KOPT-K1 (cell line): ENCODE data around the gene MAMLD1.

Experiments
- H3K27ac ChIP-seq: fragments of 200-600 bp; sonication (generic); 2 replicates; pipeline ENCODE4 v1.5.1; 2016; ENCODE audit warnings: antibody characterized with exemption, mild to moderate bottlenecking, low read depth, low read length; ENCODE audit not compliant: poor library complexity, severe bottlenecking
- H3K36me3 ChIP-seq: fragments of 200-600 bp; sonication (generic); 2 replicates; pipeline ENCODE4 v1.5.1; 2017; ENCODE audit warnings: antibody characterized with exemption, mild to moderate bottlenecking, low read length, moderate library complexity; ENCODE audit not compliant: insufficient read depth
- H3K9me3 ChIP-seq: fragments of 200-600 bp; sonication (generic); 2 replicates; pipeline ENCODE4 v1.5.1; 2017; ENCODE audit warnings: antibody characterized with exemption, low read length, mild to moderate bottlenecking; ENCODE audit not compliant: insufficient read depth, poor library complexity, severe bottlenecking

Gene MAMLD1

DNA sequence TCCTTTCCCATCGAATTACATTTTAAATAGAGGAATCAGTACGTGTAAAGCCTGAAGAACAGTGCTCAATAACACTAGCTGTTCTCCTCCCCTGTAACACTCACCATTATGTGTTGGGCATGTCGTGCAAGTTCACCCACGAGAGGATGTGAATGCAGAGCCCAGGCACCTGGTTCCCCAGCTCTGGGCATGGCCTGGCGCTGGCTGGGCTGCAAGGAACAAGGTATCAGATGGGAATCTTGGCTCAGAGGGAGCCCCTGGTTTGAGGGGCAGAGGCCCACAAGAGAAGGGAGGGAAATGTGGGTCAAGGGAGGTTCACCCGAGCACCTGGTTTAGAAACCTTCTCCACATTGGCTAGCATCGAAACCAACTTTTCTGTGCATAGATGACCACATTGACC, 163.6 kb downstream of the MAMLD1 start:
- Histone ChIP-seq H3K36me3 (no peaks in the 10 kb centered on the region), H3K27ac (no peak overlapping the region), H3K9me3 (no peaks in the 10 kb centered on the region)

GRCh38 chrX:150527108-150527507, 164.0 kb downstream of the MAMLD1 start:
- no peaks in the 10 kb centered on the region for H3K36me3 ChIP-seq
- H3K9me3 ChIP-seq = no peaks in the 10 kb centered on the region

GRCh38 chrX:150529587-150529986, 166.5 kb downstream of the MAMLD1 start:
- Histone ChIP-seq H3K27ac (no peak overlapping the region), H3K9me3 (no peaks in the 10 kb centered on the region), H3K36me3 (no peaks in the 10 kb centered on the region)

More at GRCh38 chrX:150527108-150527507, 164.0 kb downstream of the MAMLD1 start:
- H3K27ac ChIP-seq = no peak overlapping the region

GRCh38 chrX:150530821-150531220, 167.7 kb downstream of the MAMLD1 start:
- Histone ChIP-seq H3K27ac (no peak overlapping the region), H3K36me3 (no peaks in the 10 kb centered on the region), H3K9me3 (no peaks in the 10 kb centered on the region)

DNA sequence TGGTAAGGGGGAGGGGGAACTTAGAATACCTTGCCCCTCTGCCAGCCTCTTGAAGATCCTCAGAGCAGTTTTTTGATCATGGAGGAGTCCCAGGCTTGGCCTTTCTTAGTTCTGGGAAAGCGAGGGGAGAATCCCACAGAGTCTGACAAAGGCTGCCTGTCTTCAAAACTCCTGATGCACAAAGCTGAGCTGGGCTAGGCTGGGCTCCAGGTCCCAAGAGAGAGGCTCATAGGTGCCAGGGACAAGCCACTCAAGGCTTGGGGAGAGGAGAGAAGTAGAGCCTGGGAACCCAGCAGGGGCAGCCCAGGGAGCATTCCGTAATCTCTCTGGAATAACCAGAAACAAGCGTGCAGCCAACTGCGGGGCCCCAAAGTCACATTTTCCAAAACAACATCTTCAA, 168.3 kb downstream of the MAMLD1 start:
- Histone ChIP-seq H3K27ac (no peak overlapping the region), H3K36me3 (no peaks in the 10 kb centered on the region), H3K9me3 (no peaks in the 10 kb centered on the region)

DNA sequence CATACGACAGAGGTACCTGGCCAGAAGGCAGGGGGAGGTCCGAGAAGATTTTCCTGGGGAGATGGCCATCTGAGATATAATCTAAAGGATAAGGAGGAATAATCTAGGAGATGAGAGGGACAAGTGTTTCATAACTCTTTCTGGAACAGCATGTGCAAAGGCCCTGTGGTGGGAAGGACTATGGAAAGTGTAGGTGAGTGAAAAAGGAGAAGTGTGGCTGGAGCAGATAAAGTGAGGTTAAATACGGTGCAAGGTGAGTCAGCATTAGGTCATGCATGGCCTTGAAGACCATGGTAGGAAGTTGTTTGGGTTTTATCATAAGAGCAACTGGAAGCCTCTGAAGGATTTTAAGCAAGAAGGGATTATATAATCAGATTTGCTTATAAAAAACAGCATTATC, 170.7 kb downstream of the MAMLD1 start:
- no peak overlapping the region for H3K27ac ChIP-seq
- H3K36me3 ChIP-seq = no peaks in the 10 kb centered on the region
- H3K9me3 ChIP-seq = no peaks in the 10 kb centered on the region

GRCh38 chrX:150536455-150537116, 173.5 kb downstream of the MAMLD1 start:
- H3K27ac ChIP-seq = no peak overlapping the region
- no peaks in the 10 kb centered on the region for H3K36me3 ChIP-seq
- no peaks in the 10 kb centered on the region for H3K9me3 ChIP-seq

- no peaks in the 10 kb centered on the region for H3K9me3 ChIP-seq
- H3K27ac ChIP-seq = no peak overlapping the region
- H3K36me3 ChIP-seq = no peaks in the 10 kb centered on the region
Measured at GRCh38 chrX:150537851-150538250, 174.7 kb downstream of the MAMLD1 start.

DNA sequence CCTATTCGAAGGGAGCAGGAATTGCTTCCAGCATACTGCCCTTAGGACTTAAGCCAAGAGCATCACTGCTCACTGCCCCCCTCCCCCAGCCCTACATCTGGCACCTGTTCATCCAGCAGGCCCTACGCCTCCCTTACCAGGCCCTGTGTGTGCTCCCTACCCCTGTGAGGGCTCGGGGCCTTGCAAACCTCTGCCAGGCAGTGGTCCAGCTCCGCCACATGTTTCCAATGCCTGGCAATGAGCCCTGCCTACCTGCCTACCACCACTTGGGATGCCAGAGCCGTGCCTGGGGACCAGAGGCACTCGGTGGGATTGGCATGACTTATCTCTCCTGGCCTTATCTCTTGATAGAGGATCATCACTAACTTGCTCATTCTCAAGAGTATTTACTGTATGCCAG, 177.8 kb downstream of the MAMLD1 start:
- Histone ChIP-seq H3K9me3 (no peaks in the 10 kb centered on the region), H3K27ac (no peak overlapping the region)

GRCh38 chrX:150542846-150543229, 179.7 kb downstream of the MAMLD1 start:
- Histone ChIP-seq H3K36me3 (no peaks in the 10 kb centered on the region), H3K27ac (no peak overlapping the region)

More for the DNA sequence above, 177.8 kb downstream of the MAMLD1 start:
- H3K36me3 ChIP-seq = no peaks in the 10 kb centered on the region

GRCh38 chrX:150543230-150544155, 180.4 kb downstream of the MAMLD1 start:
- Histone ChIP-seq H3K36me3 (no peaks in the 10 kb centered on the region), H3K27ac (no peak overlapping the region)

More at GRCh38 chrX:150542846-150543229, 179.7 kb downstream of the MAMLD1 start:
- no peaks in the 10 kb centered on the region for H3K9me3 ChIP-seq

DNA sequence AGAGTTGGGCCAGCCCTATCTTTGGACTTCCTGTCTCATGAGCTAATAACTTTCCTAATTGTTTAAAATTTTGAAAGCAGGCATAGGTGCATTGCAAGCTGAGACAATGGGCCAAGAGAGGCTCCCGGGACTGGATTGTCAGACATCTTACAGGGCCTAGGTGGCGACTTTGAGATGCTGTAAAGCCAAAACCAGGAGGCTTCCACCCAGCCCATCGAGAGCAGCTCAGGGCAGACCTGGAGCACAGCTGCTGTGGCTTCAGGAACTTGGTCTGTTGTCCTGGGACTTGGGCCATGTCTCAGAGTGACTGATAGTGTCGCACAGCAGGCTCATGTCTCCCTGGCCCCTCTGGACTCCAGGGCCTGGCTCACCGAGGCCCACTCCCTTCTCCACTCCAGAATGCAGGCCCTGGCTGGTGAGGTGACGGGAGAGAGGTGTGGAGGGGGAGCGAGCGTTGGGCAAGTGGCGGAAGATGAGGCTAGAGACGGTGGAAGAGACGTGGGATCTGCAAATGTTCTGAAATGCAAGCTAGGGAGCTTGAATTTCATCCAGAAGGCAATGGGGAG, 181.2 kb downstream of the MAMLD1 start:
- H3K27ac ChIP-seq = no peak overlapping the region
- no peaks in the 10 kb centered on the region for H3K36me3 ChIP-seq
- no peaks in the 10 kb centered on the region for H3K9me3 ChIP-seq

More at GRCh38 chrX:150543230-150544155, 180.4 kb downstream of the MAMLD1 start:
- no peaks in the 10 kb centered on the region for H3K9me3 ChIP-seq

DNA sequence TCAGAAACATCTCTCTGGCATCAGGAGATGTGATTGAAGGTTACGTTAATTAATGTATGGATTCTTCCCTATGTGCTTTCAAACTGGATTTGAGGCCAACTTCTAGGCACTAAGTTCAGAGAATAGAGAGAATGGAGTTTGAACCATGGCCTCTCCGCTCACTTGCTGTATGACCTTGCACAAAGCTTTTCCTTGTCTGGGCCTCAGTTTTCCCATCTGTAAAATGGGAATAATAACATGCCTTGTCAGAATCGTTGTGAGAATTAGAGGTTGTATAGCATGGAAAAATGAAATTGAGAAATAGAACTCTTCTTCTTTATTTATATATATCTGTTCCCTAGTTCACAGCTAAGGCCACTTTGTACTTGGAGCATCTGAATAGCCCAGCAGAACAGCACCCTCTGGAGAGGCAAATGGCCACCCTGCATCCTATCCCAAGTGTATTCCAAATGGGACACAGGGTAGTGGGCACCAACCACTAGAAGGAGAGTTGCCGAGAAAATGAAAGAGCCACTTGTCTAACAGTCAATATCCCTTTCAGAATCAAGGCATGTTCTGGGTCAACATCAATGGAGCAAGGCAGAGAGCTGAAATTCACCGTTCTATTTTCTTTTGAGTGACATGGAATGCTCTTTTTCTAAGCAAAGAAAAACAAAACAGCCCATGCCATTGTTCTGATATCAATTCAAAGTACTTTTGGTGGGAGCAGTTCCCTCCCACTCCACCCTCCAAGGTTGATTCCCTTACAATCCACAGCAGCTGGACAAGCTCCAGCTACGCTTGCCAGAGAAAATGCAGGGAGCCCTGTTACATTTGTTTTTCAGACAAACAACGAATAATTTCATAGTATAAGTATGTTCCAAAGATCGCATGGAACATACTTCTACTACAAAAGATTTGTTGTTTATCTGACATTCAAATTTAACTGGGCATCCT, 182.0 kb downstream of the MAMLD1 start:
- Histone ChIP-seq H3K9me3 (no peaks in the 10 kb centered on the region), H3K36me3 (no peaks in the 10 kb centered on the region), H3K27ac (peak overlapping the region; percentile 74)

DNA sequence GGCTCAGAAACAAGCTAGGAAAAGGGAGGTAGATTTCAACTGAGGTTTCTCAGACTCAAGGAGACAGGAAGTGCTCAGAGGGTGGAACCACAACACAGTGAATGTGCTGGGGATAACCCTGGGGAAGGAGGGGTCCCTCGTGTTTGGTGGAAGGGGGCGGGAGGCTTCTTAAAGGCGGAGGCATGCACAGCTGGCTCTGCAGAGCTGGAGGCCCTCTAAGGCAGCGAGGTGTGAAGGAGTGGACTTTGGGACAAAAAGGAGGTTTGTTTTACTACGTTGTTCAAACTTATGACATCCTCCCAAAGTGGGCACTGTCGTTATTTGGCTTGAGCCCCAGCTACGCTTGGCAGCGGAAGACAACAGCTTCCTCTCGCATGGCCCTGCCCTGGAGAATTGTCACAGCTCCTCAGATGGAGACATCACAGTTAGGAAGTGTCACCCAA, 183.6 kb downstream of the MAMLD1 start:
- Histone ChIP-seq H3K9me3 (no peaks in the 10 kb centered on the region), H3K36me3 (no peaks in the 10 kb centered on the region), H3K27ac (peak overlapping the region; percentile 74)
